Measurements from ENCODE around the gene FGF14. TPM values are rescaled to one million over a fixed set of nuclear protein-coding genes. Genes with fewer than 3 reads are reported as not detected.

The FGF14 gene
- total RNA-seq, 2 donors from 2014 or later: 0.14 TPM

DNA sequence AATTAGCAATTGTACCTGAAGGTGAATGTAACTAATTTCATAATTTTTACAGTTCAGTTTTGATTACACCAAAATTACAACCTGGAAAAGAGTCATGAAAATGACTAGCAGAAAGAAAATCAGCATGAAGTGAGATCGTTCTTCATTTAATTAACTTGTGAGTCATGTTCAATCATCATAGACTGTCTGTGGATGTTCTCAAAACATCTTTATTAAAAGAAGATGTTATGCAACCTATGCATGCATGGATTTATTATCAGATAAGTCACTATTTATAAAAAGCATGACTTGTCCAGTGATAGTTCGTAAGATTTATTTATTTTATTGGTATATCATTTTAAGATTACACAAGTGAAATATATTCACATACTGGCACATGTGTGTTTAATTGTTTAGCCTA, 703.4 kb downstream of the FGF14 start:
- H3K27me3 ChIP-seq (replicated peaks; ENCODE audit: insufficient read depth): no peaks in the 10 kb centered on the region
- DNase-seq (ENCODE audit: low spot score) (no peak), ATAC-seq (ENCODE audit: insufficient number of reproducible peaks, low FRiP score, low read depth) (no peak)
- H3K4me1 ChIP-seq (ENCODE audit: control insufficient read depth in 1 of 2, low read depth in 2 of 2): peaks cover 3 to 17% of the 10 kb centered on the region in 2 donors
- no peak overlapping the region for H3K27ac ChIP-seq
- H3K4me3 ChIP-seq: no peak overlapping the region
- no peaks in the 10 kb centered on the region for H3K36me3 ChIP-seq
- TF ChIP-seq CTCF (IDR thresholded peaks at IDR 0.05): no peak
- H3K9me3 ChIP-seq: no peaks in the 10 kb centered on the region

- H3K9me3 ChIP-seq: no peaks in the 10 kb centered on the region
- H3K27ac ChIP-seq: no peak overlapping the region
- DNase-seq (ENCODE audit: low spot score) (no peak), ATAC-seq (ENCODE audit: insufficient number of reproducible peaks, low FRiP score, low read depth) (no peak)
- peaks cover 3 to 17% of the 10 kb centered on the region in 2 donors for H3K4me1 ChIP-seq (ENCODE audit: control insufficient read depth in 1 of 2, low read depth in 2 of 2)
- no peaks in the 10 kb centered on the region for H3K27me3 ChIP-seq (replicated peaks; ENCODE audit: insufficient read depth)
- no peak overlapping the region for H3K4me3 ChIP-seq
- TF ChIP-seq CTCF (IDR thresholded peaks at IDR 0.05): no peak
- H3K36me3 ChIP-seq: no peaks in the 10 kb centered on the region
Observed at GRCh38 chr13:101697745-101698144, 704.1 kb downstream of the FGF14 start.

- TF ChIP-seq CTCF (IDR thresholded peaks at IDR 0.05): no peak
- Histone ChIP-seq H3K27me3 (replicated peaks; ENCODE audit: insufficient read depth) (no peaks in the 10 kb centered on the region), H3K4me3 (no peak overlapping the region), H3K36me3 (no peaks in the 10 kb centered on the region), H3K9me3 (no peaks in the 10 kb centered on the region), H3K4me1 (ENCODE audit: control insufficient read depth in 1 of 2, low read depth in 2 of 2) (peaks cover 3 to 14% of the 10 kb centered on the region in 2 donors), H3K27ac (no peak overlapping the region)
- ATAC-seq (ENCODE audit: insufficient number of reproducible peaks, low FRiP score, low read depth): no peak
- DNase-seq (ENCODE audit: low spot score): no peak
Observed at GRCh38 chr13:101695870-101696516, 705.9 kb downstream of the FGF14 start.

GRCh38 chr13:101691341-101691860, 710.4 kb downstream of the FGF14 start:
- Histone ChIP-seq H3K4me1 (ENCODE audit: control insufficient read depth in 1 of 2, low read depth in 2 of 2) (no peaks in the 10 kb centered on the region), H3K36me3 (no peaks in the 10 kb centered on the region), H3K27me3 (replicated peaks; ENCODE audit: insufficient read depth) (no peaks in the 10 kb centered on the region), H3K27ac (no peak overlapping the region), H3K9me3 (no peaks in the 10 kb centered on the region), H3K4me3 (no peak overlapping the region)
- no peak for DNase-seq (ENCODE audit: low spot score)
- ATAC-seq (ENCODE audit: insufficient number of reproducible peaks, low FRiP score, low read depth): no peak
- no peak for TF ChIP-seq CTCF (IDR thresholded peaks at IDR 0.05)

- Histone ChIP-seq H3K27me3 (replicated peaks; ENCODE audit: insufficient read depth) (no peaks in the 10 kb centered on the region), H3K4me3 (no peak overlapping the region)
- DNase-seq (ENCODE audit: low spot score): no peak
Observed at GRCh38 chr13:101690871-101691270, 711.0 kb downstream of the FGF14 start.

More at GRCh38 chr13:101690871-101691270, 711.0 kb downstream of the FGF14 start:
- TF ChIP-seq CTCF (IDR thresholded peaks at IDR 0.05): no peak
- no peaks in the 10 kb centered on the region for H3K9me3 ChIP-seq
- H3K36me3 ChIP-seq: no peaks in the 10 kb centered on the region
- no peak for ATAC-seq (ENCODE audit: insufficient number of reproducible peaks, low FRiP score, low read depth)
- H3K27ac ChIP-seq: no peak overlapping the region
- H3K4me1 ChIP-seq (ENCODE audit: control insufficient read depth in 1 of 2, low read depth in 2 of 2): no peaks in the 10 kb centered on the region
